GM18873 (cell line): Measurements from ENCODE around the gene LRRK2.

Experiments used
- ATAC-seq: cut with Tn5 transposase; IDR thresholded peaks from one replicate; pipeline ENCODE4 v1.9.1; 2021; ENCODE audit warnings: mild to moderate bottlenecking, moderate library complexity, moderate number of reproducible peaks; ENCODE audit not compliant: unreplicated experiment, low FRiP score

LRRK2 gene

DNA sequence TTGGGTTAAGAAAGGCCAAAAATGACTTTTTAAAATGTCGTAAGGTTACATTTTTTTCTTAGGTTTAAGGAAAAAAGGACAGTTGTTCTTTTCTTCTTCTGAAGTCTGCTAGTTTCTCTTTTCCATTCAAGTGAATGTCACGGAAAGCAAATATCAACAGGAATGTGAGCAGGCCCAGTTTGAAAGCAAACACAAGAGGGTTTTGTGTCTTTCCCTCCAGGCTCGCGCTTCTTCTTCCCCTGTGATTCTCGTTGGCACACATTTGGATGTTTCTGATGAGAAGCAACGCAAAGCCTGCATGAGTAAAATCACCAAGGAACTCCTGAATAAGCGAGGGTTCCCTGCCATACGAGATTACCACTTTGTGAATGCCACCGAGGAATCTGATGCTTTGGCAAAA is 85.4 kb downstream of the LRRK2 start:
- no peak for ATAC-seq

DNA sequence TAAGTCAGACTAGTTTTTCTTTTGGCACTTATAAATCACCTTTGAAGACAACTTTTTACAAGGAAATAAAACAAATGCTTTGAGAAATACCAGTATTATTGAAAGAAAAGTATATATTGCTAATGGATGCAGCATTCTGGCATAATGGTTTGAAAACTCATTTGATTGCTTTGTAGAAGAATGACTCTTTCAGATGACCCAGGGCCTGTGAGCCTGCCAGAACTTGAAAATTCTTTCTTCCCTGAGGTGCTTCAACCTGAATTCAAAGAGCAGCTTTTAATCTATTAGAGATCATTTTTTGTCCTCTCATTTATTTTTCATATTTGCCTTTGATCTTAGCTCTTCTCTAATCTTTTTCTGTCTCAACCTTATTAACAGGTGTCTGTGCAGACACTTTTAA is 87.4 kb downstream of the LRRK2 start:
- no peak for ATAC-seq

DNA sequence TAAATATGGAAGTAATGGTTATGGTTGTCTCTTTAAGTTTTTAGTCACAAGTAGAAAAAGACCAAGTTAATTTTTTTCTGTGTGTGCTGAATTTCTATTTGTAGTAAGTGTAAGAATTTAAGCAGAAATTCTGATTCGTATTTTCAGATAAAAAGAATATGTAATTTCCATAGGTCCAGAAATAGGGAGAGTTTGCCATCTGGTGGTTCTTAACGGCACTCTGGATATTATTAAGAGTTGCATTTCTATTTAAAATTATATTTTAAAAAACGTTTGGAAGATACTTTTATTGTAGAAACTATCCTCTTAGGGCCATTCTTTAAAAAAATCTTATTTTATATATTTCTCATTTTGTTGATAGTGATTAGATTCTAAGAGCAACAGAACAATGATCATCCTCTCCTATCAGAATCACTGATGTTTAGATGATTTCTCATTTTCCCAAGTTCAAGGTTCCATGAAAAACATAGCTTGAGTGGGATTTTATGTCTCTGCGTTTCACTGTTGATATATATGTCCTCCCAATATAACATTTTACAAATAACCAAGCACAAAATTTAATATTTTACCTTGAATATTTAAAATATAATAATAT is 88.3 kb downstream of the LRRK2 start:
- ATAC-seq, result no peak

DNA sequence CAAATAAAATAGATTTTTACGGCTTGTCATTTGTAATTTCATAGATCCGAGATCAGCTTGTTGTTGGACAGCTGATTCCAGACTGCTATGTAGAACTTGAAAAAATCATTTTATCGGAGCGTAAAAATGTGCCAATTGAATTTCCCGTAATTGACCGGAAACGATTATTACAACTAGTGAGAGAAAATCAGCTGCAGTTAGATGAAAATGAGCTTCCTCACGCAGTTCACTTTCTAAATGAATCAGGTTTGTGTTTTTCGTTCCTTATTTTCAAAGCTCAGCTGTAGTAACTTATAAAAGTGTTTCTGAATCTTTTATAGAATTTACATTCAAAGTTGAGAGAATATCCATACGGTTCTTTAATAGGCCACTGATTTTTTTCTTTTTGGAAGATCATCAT is 89.1 kb downstream of the LRRK2 start:
- peak; percentile 83 for ATAC-seq

DNA sequence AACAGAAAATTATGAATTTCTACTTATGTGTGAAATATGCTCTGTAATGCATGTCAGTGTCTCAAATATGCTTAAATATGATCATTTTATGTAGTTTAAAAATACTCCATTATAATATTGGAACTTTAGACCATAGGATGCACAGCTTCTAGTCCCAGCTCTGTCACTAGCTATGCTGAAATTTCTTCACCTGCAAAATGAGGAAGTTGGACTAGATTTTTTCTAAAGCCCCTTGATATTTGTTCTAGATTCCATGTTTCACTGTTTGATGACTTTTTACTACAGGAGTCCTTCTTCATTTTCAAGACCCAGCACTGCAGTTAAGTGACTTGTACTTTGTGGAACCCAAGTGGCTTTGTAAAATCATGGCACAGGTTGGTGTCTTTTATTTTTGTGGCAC is 90.1 kb downstream of the LRRK2 start:
- no peak for ATAC-seq

DNA sequence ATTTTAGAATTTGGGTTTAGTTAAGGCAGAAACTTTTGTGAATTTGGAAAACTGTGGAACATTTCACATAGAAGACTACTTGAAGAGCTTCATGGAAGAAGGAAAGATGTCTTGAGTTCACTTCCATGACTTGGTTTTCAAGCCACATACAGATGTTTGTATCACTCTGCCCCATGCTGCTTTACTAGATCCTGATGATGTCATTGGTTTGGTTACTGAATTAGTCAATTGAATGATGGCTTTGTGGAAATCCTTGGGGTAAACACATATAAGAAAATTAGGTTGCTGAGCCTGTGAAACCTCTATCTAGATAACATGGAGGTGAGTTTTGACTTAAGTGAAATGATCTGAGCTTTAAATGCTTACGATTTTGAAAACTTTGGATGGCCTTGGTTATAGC is 90.6 kb downstream of the LRRK2 start:
- no peak for ATAC-seq

DNA sequence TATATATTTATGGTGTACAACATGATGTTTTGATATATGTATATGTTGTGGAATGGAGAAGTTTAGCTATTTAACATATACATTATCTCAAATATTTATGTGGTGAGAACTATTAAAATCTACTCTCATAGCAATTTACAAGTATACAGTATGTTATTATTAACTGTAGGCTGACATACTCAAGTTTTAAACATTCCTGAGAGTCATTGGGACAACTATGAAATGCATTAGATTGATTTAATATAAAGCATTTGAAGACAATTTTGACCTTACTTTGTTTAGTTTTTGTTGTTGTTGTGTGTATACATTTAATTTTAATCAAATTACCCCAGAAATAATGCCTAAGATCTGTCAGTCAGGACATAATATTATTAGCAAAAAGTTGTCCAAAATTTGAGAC is 99.5 kb downstream of the LRRK2 start:
- no peak for ATAC-seq

DNA sequence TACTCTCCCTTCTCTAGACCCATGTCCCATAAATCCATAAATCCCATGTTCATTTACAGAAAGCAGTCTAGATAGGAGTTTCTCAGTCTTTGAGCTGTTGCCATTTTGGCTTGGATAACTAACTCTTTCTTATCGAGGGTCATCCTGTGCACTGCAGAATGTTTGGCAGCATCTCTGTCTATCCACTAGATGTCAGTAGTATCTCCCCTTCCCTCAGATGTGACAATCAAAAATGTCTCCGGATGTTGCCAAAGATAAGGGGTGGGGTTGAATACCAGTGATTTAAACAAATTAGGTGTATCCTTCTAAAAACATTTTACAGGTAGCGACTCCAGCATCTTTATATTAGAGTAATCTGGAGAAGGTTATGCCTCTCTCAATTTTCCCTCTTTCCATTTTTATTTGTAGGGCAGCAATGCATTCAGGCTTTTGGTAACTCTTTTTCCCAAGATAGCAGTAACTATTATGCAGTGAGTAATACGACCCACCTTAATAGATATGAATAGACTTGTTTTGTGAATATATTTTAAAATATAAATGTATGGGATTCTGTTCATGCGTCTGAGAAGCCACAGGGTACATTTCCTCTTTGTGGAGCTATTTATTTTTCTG is 100.7 kb downstream of the LRRK2 start:
- ATAC-seq, result no peak

DNA sequence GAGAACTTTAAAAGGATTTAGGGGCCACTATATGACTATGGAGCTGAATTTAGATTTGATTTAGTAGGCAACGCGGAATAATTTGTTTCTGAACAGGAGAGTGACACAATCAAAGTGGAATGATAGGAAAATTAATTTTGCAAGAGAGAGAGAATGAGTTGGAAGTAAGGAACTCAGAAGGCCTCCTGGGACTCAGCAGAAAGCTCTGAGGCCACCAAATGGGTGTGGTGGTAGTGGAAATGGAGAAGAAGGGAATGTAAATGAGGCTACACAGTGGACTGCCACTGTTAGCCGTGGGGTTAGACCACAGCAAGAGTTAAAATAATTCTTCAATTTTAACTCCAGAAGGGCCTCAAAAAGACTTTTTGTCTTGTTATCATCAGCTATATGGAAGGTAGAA is 102.7 kb downstream of the LRRK2 start:
- no peak for ATAC-seq

DNA sequence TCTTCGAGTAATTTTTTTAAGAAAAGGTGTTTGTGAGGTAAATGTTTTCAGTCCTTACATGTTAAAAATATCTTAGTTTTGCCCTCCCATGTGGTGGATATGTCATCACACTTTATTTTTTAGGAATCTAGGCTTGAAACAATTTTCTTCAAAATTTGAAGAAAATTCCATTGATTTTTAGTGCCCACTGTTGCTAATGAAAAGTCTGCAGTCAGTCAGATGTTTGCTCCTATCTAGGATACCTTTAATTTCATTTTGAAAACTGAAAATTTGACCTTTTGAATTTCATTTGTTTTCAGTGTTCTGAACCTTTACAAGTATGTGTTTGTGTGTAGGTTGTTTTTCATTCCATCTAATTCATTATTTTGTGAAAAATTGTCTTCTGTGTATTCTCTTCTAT is 105.4 kb downstream of the LRRK2 start:
- ATAC-seq, result no peak

DNA sequence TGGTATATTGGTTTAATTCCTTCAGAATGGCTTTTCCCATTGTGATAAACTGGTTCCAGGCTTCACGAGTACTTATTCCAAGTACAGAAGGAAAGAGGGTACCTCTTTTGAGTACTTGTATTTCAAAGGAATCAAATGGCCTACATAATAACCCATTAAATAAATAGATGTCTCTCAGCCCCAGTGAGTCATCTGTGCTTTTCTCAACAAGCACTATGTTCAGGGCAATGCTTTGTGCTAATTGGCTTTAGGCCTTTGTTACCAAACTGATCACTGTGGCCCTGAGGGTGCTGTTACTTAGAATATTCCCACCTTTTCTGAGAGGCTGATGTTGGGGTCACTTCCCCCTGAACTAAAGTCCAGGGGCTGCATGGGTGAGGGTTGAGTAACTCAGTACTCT is 107.1 kb downstream of the LRRK2 start:
- ATAC-seq, result no peak

DNA sequence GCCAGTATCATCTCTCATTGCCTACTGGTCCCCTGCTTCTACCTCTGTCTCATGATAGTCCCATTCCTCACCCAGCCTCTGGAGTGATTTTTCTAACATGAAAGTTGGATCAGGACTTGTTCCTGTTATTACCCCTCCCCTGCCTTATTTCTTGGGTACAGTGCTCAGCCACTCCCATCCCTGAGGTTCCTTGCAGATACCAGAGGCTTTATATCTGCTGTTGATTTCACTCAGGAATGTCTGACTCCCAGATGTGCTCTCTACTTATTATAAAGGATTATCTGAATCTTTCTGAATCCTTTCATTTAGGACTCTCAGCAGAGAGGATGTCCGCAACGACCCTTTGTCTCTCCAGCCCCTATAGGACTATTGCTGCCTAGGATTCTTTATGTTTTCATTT is 111.2 kb downstream of the LRRK2 start:
- ATAC-seq, result no peak

DNA sequence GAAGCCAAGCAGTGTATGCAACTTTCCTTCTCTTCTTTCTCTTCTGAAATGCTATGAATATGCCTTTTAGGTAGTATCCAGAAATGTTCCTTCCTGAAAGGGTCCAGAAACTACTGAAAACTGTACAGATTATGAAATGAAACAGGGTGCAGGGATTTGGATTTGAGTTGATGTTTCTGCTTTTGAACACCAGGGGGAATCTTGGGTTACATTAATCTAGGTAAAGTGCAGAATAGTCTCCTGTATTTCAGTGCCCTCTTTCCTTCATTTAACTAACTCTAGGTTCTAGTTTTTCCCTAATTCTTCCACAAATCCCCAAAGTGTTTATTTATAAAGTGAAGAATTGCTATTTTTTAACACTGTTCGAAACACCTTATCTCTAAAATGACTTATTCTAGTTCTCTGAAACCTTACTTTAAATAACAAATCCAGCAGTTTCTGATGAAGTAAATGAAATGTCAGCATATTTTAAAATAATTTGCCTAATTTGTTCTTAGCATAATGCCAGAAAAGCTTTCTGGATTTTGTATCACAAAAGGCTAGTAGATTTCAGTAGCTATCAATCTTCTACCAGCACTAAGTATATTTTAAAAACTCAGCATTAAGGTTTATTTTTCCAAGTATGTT is 111.9 kb downstream of the LRRK2 start:
- no peak for ATAC-seq

DNA sequence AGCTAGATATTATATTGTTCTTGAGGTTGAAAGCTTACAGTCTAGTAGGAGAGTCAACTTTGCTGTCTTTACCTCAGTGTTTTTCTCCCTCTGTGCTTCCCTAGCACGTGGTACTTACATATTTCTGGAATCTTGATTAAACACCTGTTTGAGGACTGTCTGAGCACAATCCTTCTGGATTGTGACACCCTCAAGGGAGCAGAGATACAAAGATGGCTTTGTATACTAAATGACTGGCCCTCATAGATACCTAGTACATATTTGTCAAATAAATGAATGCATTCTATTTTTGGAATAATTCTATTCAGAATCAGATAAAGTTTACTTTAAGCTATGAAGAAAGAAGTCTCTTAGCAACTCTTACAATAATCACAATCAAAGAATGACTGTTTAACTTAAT is 113.3 kb downstream of the LRRK2 start:
- no peak for ATAC-seq

DNA sequence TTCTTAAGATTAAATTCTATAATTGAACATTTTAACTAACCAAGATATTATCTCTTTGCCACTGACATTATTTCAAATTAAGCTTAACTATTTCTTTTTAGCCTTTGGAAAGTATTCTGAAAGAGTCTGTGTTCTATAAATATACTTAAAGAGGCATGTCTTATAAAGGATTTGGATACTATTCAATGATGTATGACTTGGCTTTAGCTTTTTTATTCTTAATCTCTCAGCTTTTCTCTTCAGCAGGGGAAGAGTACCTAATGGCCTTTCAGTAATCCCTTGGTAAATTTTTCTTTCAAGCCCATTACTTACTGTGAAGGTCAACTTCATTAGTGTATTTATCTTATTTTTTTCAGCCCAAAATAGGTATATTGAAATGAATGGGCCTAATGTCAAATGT is 113.8 kb downstream of the LRRK2 start:
- no peak for ATAC-seq

DNA sequence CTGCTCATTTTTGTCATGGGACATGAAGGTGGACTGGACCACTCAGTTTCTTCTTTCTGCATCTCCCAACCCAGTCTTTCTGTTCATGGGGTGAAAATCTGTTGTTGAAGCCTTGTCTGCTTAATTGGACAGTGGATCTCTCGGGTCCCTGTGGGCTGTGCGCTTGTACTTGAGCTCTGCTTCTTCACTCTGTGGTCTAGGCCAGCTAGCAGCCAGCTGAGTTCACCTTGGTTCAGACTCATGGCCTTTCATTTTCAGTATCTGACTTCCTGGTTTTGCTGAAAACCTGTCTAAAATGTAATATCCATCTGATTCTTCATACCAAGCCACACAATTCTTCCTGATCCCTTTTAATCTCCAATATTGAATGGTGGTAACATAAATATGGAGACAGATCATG is 117.2 kb downstream of the LRRK2 start:
- ATAC-seq, result no peak

DNA sequence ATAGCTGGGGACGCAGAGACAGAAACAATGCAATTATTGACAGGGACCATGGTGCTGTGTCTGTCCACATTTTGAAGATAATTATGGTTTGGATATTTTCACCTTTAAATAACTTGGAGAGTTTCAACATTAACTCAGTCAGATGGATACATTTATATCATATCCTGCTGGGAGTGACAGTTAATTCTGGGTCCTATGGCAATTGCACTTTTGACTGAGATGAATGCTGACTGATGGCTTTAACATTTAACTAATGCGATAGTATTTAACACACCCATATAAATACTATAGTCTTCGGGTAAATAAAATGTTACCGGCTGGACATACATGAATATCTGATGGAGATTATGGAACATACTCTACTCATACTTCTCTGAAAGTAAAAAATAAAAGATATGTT is 118.3 kb downstream of the LRRK2 start:
- no peak for ATAC-seq

DNA sequence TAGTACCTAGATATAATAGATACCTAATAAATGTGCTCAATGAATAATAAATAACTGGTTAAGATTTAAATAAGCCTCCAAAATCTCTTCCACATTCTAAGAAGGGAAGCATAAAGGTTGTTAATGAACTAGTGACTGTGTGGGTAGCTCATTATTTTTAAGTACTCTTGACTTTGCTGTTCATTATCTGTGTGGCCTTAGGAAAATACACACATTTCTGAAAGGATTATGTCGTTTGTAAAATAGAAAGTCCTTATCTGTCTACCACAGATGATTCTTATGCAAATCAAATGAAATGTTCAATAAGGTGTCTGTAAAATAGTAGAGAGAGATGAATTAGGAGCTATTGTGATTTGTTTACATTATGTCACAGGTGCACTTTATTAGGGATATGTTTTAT is 119.5 kb downstream of the LRRK2 start:
- ATAC-seq, result no peak

DNA sequence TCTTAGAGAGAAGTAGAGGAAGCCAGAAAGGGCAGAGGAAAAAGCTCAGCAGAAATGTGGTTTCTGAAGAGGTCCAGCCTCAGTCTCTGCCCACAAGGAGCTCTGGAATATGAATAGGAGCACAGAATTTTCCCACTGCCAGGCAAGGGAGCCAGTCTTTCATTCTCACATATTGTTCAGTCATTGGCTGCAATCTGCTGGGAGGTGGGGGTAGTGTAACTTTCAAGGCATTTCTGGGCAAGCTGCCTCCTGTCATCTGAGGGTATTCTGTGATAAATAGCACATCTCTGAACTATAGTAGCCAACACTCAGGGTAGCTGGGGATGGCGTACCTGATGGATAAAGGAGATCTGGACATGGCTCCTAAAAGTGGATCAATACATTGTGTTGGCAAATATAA is 127.2 kb downstream of the LRRK2 start:
- ATAC-seq, result no peak

DNA sequence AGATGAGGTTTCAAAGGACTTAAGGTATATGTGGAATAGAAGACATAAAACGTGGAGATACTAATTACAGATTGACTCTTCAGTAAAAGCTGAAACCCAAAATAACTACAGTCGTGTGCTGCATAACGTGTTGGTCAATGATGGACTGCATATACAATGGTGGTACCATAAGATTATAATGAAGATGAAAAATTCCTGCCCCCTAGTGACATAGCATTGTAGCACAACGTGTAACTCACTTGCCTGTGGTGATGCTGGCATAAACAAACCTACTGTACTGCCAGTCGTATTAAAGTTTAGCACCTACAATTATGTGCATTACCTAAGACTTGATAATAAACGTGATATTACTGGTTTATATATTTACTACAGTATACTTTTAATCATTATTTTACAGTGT is 150.3 kb downstream of the LRRK2 start:
- no peak for ATAC-seq

DNA sequence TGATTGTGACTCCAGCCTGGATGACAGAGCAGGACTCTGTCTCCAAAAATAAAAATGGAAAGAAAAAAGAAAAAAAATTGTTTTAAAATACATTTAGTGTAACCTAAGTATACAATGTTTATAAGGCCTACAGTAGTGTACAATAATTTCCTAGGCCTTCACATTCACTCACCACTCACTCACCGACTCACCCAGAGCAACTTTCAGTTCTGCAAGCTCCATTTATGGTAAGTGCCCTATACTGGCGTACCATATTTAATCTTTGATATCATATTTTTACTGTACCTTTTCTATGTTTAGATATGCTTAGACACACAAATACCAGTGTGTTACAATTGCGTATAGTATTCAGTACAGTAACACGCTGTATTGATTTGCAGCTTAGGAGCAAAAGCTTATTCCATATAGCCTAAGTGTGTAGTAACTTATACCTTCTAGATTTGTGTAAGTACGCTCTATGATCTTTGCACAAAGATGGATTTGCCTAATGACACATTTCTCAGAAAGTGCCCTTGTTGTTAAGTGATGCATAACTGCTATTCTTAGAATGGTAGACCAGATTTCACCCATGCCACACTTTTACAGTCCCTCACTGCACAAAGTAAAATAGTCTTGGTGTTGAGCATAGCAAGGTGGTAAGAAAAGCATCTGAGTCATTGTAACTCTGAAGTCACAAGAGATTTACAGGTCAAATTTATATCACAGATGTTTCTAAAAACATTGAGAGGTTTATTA is 151.9 kb downstream of the LRRK2 start:
- ATAC-seq, result no peak

DNA sequence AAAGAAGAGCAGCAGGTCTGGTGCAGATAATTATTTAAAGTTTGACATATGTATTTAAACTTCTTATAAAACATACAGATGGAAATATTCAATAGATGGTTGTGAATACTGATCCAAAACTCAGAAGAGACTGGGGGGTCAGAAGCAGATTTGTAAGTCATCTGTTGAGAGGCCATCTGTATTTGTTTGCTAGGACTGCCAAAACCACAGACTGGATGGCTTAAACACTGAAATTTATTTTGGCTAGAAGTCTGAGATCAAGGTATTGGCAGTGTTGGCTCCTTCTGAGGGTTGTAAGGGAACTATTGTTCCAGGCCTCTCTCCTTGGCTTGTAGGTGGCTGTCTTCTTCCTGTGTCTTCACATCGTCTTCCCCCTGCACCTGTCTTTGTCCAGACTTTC is 153.9 kb downstream of the LRRK2 start:
- no peak for ATAC-seq
